NCI-H2196 treated with DMSO at 0.1 percent for 48 hours (cell line): Measurements from ENCODE around the gene TAS2R13.

Experiments used
- DNase-seq: peaks from one replicate; lab custom pipeline; 2025; ENCODE audit not compliant: unreplicated experiment; lab: John Stamatoyannopoulos, UW

TAS2R13 gene

GRCh38 chr12:10909462-10909861 lies at the start of gene TAS2R13:
Gene TAS2R13 (minus strand): TSS chr12:10909562. CDS start chr12:10909298, 264 bp downstream.
- no peak for DNase-seq

- DNase-seq = no peak
Observed at GRCh38 chr12:10957741-10958140, 48.4 kb upstream of the TAS2R13 start.

GRCh38 chr12:10956085-10956484 lies 46.7 kb upstream of the TAS2R13 start:
- DNase-seq = no peak

- no peak for DNase-seq
Observed at GRCh38 chr12:10952645-10953044, 43.3 kb upstream of the TAS2R13 start.

- no peak for DNase-seq
Observed at GRCh38 chr12:10943167-10943566, 33.8 kb upstream of the TAS2R13 start.

- no peak for DNase-seq
Observed at GRCh38 chr12:10941916-10942607, 32.7 kb upstream of the TAS2R13 start.

- DNase-seq = no peak
Observed at GRCh38 chr12:10941369-10941768, 32.0 kb upstream of the TAS2R13 start.

- DNase-seq = no peak
Observed at GRCh38 chr12:10940389-10940788, 31.0 kb upstream of the TAS2R13 start.

- no peak for DNase-seq
Observed at GRCh38 chr12:10939163-10939562, 29.8 kb upstream of the TAS2R13 start, which contains the start of gene TAS2R14. Gene TAS2R14 (minus strand): TSS chr12:10939263. CDS start chr12:10939207, 56 bp downstream.

- DNase-seq = no peak
Observed at GRCh38 chr12:10936506-10936905, 27.1 kb upstream of the TAS2R13 start.

- DNase-seq = no peak
Observed at GRCh38 chr12:10928746-10929286, 19.5 kb upstream of the TAS2R13 start, which contains the start of gene PRH2. Gene PRH2 (plus strand): TSS chr12:10929236. CDS start chr12:10929274, 38 bp downstream.

GRCh38 chr12:10926269-10926668 lies 16.9 kb upstream of the TAS2R13 start:
- DNase-seq = no peak

- no peak for DNase-seq
Observed at GRCh38 chr12:10919809-10920208, 10.4 kb upstream of the TAS2R13 start.

- no peak for DNase-seq
Observed at GRCh38 chr12:10910380-10910779, 1.0 kb upstream of the TAS2R13 start.

- DNase-seq = no peak
Observed at GRCh38 chr12:10904686-10905085, 4.7 kb downstream of the TAS2R13 start.

GRCh38 chr12:10901427-10901826 lies 7.9 kb downstream of the TAS2R13 start:
- no peak for DNase-seq

- no peak for DNase-seq
Observed at GRCh38 chr12:10900972-10901371, 8.4 kb downstream of the TAS2R13 start.

GRCh38 chr12:10900530-10900929 lies 8.8 kb downstream of the TAS2R13 start:
- no peak for DNase-seq

GRCh38 chr12:10896854-10897253 lies 12.5 kb downstream of the TAS2R13 start:
- DNase-seq = no peak

GRCh38 chr12:10891937-10892336 lies 17.4 kb downstream of the TAS2R13 start:
- DNase-seq = no peak

GRCh38 chr12:10889226-10889625 lies 20.1 kb downstream of the TAS2R13 start:
- DNase-seq = no peak

GRCh38 chr12:10884086-10884725 lies 25.2 kb downstream of the TAS2R13 start, which contains the start of gene PRH1:
Gene PRH1 (minus strand): TSS chr12:10884255. CDS start chr12:10884217, 38 bp downstream.
- no peak for DNase-seq
